Measurements from ENCODE around the gene FOXO4. TPM values are rescaled to one million over a fixed set of nuclear protein-coding genes. Genes with fewer than 3 reads are reported as not detected.

The FOXO4 gene
- total RNA-seq, 1 experiment from 2014 or later, result 14.7 TPM

- intact Hi-C loops (cut with micrococcal nuclease), result loop anchor here (5.0 kb wide), 1 partner anchor 81 kb away; no protein-coding TSS in a partner anchor
Observed at GRCh38 chrX:71095981-71096759, 519 bp downstream of the FOXO4 start.

GRCh38 chrX:71096760-71097032 lies 1.0 kb downstream of the FOXO4 start:
- POLR2A ChIA-PET, result no interaction called here
- no peak overlapping the region for H2AFZ ChIP-seq (ENCODE audit: low read depth, low read length, poor library complexity, severe bottlenecking)
- ATAC-seq, result no peak

More at GRCh38 chrX:71095981-71096759, 519 bp downstream of the FOXO4 start:
- CTCF ChIA-PET, result no interaction called here
- RAD21 ChIA-PET (ENCODE audit: low non-redundant PET in 1 of 2, low total read pairs in 2 of 2, uncharacterized antibody in 2 of 2, unreplicated experiment in 2 of 2), result no interaction called here
- H3K27me3 ChIP-seq (ENCODE audit: insufficient read depth, low read length), result no peaks in the 10 kb centered on the region
- peak overlapping the region; percentile 62 for H3K9ac ChIP-seq (ENCODE audit: low read length)
- peak; percentile 63 for ATAC-seq
- BruUV-seq (replicated peaks), result TSS peak; percentile 85
- no peak overlapping the region for H3K27ac ChIP-seq (ENCODE audit: low read depth, low read length)
- peak overlapping the region; percentile 88 for H3K4me2 ChIP-seq (ENCODE audit: low read length)
- no peaks in the 10 kb centered on the region for H4K20me1 ChIP-seq (ENCODE audit: insufficient read depth)
- no peaks in the 10 kb centered on the region for H3K9me2 ChIP-seq (ENCODE audit: insufficient read depth)
- peak overlapping the region; percentile 54 to 64 for H3K4me3 ChIP-seq (replicated peaks in 1 of 2; ENCODE audit: low read depth in 1 of 2, low read length in 2 of 2)
- TF ChIP-seq ELF1 (IDR thresholded peaks at IDR 0.05; ENCODE audit: borderline replicate concordance, low read depth) (no peak), ZNF274 (IDR thresholded peaks at IDR 0.05; ENCODE audit: low read depth, low read length) (no peak), ATF3 (IDR thresholded peaks at IDR 0.05) (no peak), MAX (IDR thresholded peaks at IDR 0.05) (no peak), SIN3A (IDR thresholded peaks at IDR 0.05; ENCODE audit: low read depth) (no peak), CEBPB (IDR thresholded peaks at IDR 0.05; ENCODE audit: low read depth) (no peak), ZFX (IDR thresholded peaks at IDR 0.05) (no peak), EZH2 (IDR thresholded peaks at IDR 0.05) (no peak), EGR1 (IDR thresholded peaks at IDR 0.05; ENCODE audit: low read depth) (no peak), YY1 (IDR thresholded peaks at IDR 0.05; ENCODE audit: extremely low read depth, insufficient replicate concordance, low read depth, low read length) (no peak), POLR2AphosphoS5 (IDR thresholded peaks at IDR 0.05; ENCODE audit: low read depth, low read length) (no peak)
- H3K79me2 ChIP-seq (ENCODE audit: insufficient read depth, low read length), result no peaks in the 10 kb centered on the region
- H3K9me3 ChIP-seq (ENCODE audit: control insufficient read depth in 1 of 2, insufficient read depth in 1 of 2, low read depth in 1 of 2, low read length in 2 of 2), result no peaks in the 10 kb centered on the region
- H3K36me3 ChIP-seq (ENCODE audit: control insufficient read depth in 1 of 2, insufficient read depth in 2 of 2, low read length in 2 of 2), result no peaks in the 10 kb centered on the region
- no peak overlapping the region for H2AFZ ChIP-seq (ENCODE audit: low read depth, low read length, poor library complexity, severe bottlenecking)
- peak; percentile 21 for DNase-seq (ENCODE audit: low read depth, low spot score)
- peaks cover 0 to 14% of the 10 kb centered on the region in 2 experiments; a peak in 2 of 4 replicates for H3K4me1 ChIP-seq (ENCODE audit: control insufficient read depth in 1 of 2, insufficient read depth in 2 of 2, low read length in 2 of 2)
- POLR2A ChIA-PET, result no interaction called here

More at GRCh38 chrX:71096760-71097032, 1.0 kb downstream of the FOXO4 start:
- no peak for DNase-seq (ENCODE audit: low read depth, low spot score)
- H3K9ac ChIP-seq (ENCODE audit: low read length), result peak overlapping the region; percentile 47; the same call in 1 of the 2 replicates
- no peaks in the 10 kb centered on the region for H3K9me3 ChIP-seq (ENCODE audit: control insufficient read depth in 1 of 2, insufficient read depth in 1 of 2, low read depth in 1 of 2, low read length in 2 of 2)
- H3K4me2 ChIP-seq (ENCODE audit: low read length), result peak overlapping the region; percentile 88
- no peaks in the 10 kb centered on the region for H3K36me3 ChIP-seq (ENCODE audit: control insufficient read depth in 1 of 2, insufficient read depth in 2 of 2, low read length in 2 of 2)
- H3K27ac ChIP-seq (ENCODE audit: low read depth, low read length), result no peak overlapping the region
- CTCF ChIA-PET, result no interaction called here
- RAD21 ChIA-PET (ENCODE audit: low non-redundant PET in 1 of 2, low total read pairs in 2 of 2, uncharacterized antibody in 2 of 2, unreplicated experiment in 2 of 2), result no interaction called here
- intact Hi-C loops (cut with micrococcal nuclease), result loop anchor here (5.0 kb wide), 1 partner anchor 81 kb away; no protein-coding TSS in a partner anchor
- no peaks in the 10 kb centered on the region for H3K9me2 ChIP-seq (ENCODE audit: insufficient read depth)
- peaks cover 0 to 14% of the 10 kb centered on the region in 2 experiments; a peak in 2 of 4 replicates for H3K4me1 ChIP-seq (ENCODE audit: control insufficient read depth in 1 of 2, insufficient read depth in 2 of 2, low read length in 2 of 2)
- no peaks in the 10 kb centered on the region for H3K79me2 ChIP-seq (ENCODE audit: insufficient read depth, low read length)
- no peaks in the 10 kb centered on the region for H3K27me3 ChIP-seq (ENCODE audit: insufficient read depth, low read length)
- TF ChIP-seq ELF1 (IDR thresholded peaks at IDR 0.05; ENCODE audit: borderline replicate concordance, low read depth) (no peak), MAX (IDR thresholded peaks at IDR 0.05) (no peak), TCF7L2 (IDR thresholded peaks at IDR 0.05; ENCODE audit: borderline replicate concordance, extremely low read depth, insufficient read depth, insufficient read length) (no peak), EZH2phosphoT487 (IDR thresholded peaks at IDR 0.05; ENCODE audit: borderline replicate concordance) (no peak), JUND (IDR thresholded peaks at IDR 0.05) (no peak), SP1 (IDR thresholded peaks at IDR 0.05; ENCODE audit: low read depth) (no peak), CBX3 (IDR thresholded peaks at IDR 0.05; ENCODE audit: low read depth) (no peak), SIN3A (IDR thresholded peaks at IDR 0.05; ENCODE audit: low read depth) (no peak), POLR2AphosphoS5 (IDR thresholded peaks at IDR 0.05; ENCODE audit: low read depth, low read length) (no peak), EGR1 (IDR thresholded peaks at IDR 0.05; ENCODE audit: low read depth) (no peak), RAD21 (IDR thresholded peaks at IDR 0.05; ENCODE audit: low read depth) (no peak), CEBPB (IDR thresholded peaks at IDR 0.05; ENCODE audit: low read depth) (no peak), SRF (IDR thresholded peaks at IDR 0.05; ENCODE audit: low read depth) (no peak), ZFX (IDR thresholded peaks at IDR 0.05) (no peak)
- BruUV-seq (replicated peaks), result no TSS peak
- peak overlapping the region; percentile 54 to 64 for H3K4me3 ChIP-seq (replicated peaks in 1 of 2; ENCODE audit: low read depth in 1 of 2, low read length in 2 of 2)
- H4K20me1 ChIP-seq (ENCODE audit: insufficient read depth), result no peaks in the 10 kb centered on the region
